Stimulated activated CD4-positive, alpha-beta T cell treated with anti-CD3 and anti-CD28 coated beads, TNF-alpha, amount 100 ng/mL, for 4 hours (primary cell): ENCODE data around the gene ZFYVE26.
"Not testable (repeated sequence)": the region's sequence is repeated elsewhere in the genome, so short reads cannot be mapped to it uniquely, and the experiment has no call there.

Experiments used
- DNase-seq, 3 experiments: peaks; one replicate each; pipeline ENCODE4 v3.0.0-alpha.2; 2020; ENCODE audit warnings: low read depth in 3 of 3

ZFYVE26 gene

GRCh38 chr14:67756496-67756895, 59.9 kb downstream of the ZFYVE26 start:
- no peak for DNase-seq

GRCh38 chr14:67749341-67750084, 66.9 kb downstream of the ZFYVE26 start:
- DNase-seq, result no peak

- DNase-seq, result no peak
Measured at GRCh38 chr14:67748312-67748711, 68.1 kb downstream of the ZFYVE26 start.

GRCh38 chr14:67746927-67747326, 69.5 kb downstream of the ZFYVE26 start:
- no peak for DNase-seq

GRCh38 chr14:67744046-67744445, 72.3 kb downstream of the ZFYVE26 start:
- DNase-seq, result no peak

- DNase-seq, result no peak
Measured at GRCh38 chr14:67738740-67739504, 77.5 kb downstream of the ZFYVE26 start.

- DNase-seq, result no peak
Measured at GRCh38 chr14:67736771-67737170, 79.6 kb downstream of the ZFYVE26 start.

GRCh38 chr14:67735336-67736147, 80.8 kb downstream of the ZFYVE26 start:
- DNase-seq, result no peak

GRCh38 chr14:67734675-67735074, 81.7 kb downstream of the ZFYVE26 start:
- DNase-seq, result no peak

- DNase-seq, result no peak
Measured at GRCh38 chr14:67733616-67734015, 82.8 kb downstream of the ZFYVE26 start.

GRCh38 chr14:67729072-67729885, 87.1 kb downstream of the ZFYVE26 start:
- DNase-seq, result no peak

- no peak for DNase-seq
Measured at GRCh38 chr14:67728258-67728657, 88.1 kb downstream of the ZFYVE26 start.

- DNase-seq, result no peak
Measured at GRCh38 chr14:67727361-67727760, 89.0 kb downstream of the ZFYVE26 start.

GRCh38 chr14:67725171-67725570, 91.2 kb downstream of the ZFYVE26 start:
- DNase-seq, result no peak

- no peak for DNase-seq
Measured at GRCh38 chr14:67722293-67722692, 94.1 kb downstream of the ZFYVE26 start.

GRCh38 chr14:67721875-67722274, 94.5 kb downstream of the ZFYVE26 start:
- DNase-seq, result no peak

GRCh38 chr14:67719866-67720265, 96.5 kb downstream of the ZFYVE26 start:
- no peak for DNase-seq

GRCh38 chr14:67719385-67719784, 97.0 kb downstream of the ZFYVE26 start:
- DNase-seq, result not testable (repeated sequence)

- no peak for DNase-seq
Measured at GRCh38 chr14:67718265-67718664, 98.1 kb downstream of the ZFYVE26 start.

GRCh38 chr14:67717048-67717447, 99.3 kb downstream of the ZFYVE26 start:
- no peak for DNase-seq

- DNase-seq, result no peak
Measured at GRCh38 chr14:67710209-67710608, 106.2 kb downstream of the ZFYVE26 start.
